ENCODE results near the gene C22orf31.

- TF ChIP-seq GATA2 (IDR thresholded peaks at IDR 0.05; ENCODE audit: low read depth, low read length) (no peak), GATA3 (IDR thresholded peaks at IDR 0.05; ENCODE audit: low read depth, low read length) (no peak)
Observed at GRCh38 chr22:29040385-29041275, 21.0 kb downstream of the C22orf31 start.
